Smooth muscle cell (in vitro differentiated cells): Measurements from ENCODE around the gene IPMK. TPM values are rescaled to one million over a fixed set of nuclear protein-coding genes. Genes with fewer than 3 reads are reported as not detected.

Source experiments
- polyA plus RNA-seq: library from polyadenylated mRNA; unstranded; fragments of >200 nt; fragmentation: Nextera tagmentation; extraction: Ambion mirVana; gene quantifications from 2 replicates; pipeline ENCODE4 v1.2.1, GENCODE V29; 2016
- total RNA-seq: library from RNA; depleted of rRNA; stranded (reverse); fragments of >200 nt; gene quantifications from 2 replicates; pipeline ENCODE4 v1.2.3, GENCODE V29; 2014

The IPMK gene
- total and polyA plus RNA-seq, 2 experiments from 2014 or later, result 1.9 to 9.2 TPM

Other genes starting within 250 kb of the IPMK start
- 14.2 and 14.4 TPM in 2 replicates for gene CISD1, start 1.3 kb upstream of the IPMK start, total RNA-seq
- gene CISD1, start 1.3 kb upstream of the IPMK start, polyA plus RNA-seq, result 37.4 and 55.4 TPM in 2 replicates
- gene UBE2D1, start 67.1 kb upstream of the IPMK start, total RNA-seq, result 24.5 and 31.3 TPM in 2 replicates
- 19.0 and 19.2 TPM in 2 replicates for gene UBE2D1, start 67.1 kb upstream of the IPMK start, polyA plus RNA-seq
- gene TFAM, start 117.5 kb upstream of the IPMK start, total RNA-seq, result 20.3 and 21.0 TPM in 2 replicates
- 14.5 and 22.9 TPM in 2 replicates for gene TFAM, start 117.5 kb upstream of the IPMK start, polyA plus RNA-seq
- gene BICC1, start 245.0 kb upstream of the IPMK start, total RNA-seq, result 23.0 and 31.8 TPM in 2 replicates
- 7.5 and 7.9 TPM in 2 replicates for gene BICC1, start 245.0 kb upstream of the IPMK start, polyA plus RNA-seq